PC-3 (cell line): ENCODE data around the gene STK4. TPM values are rescaled to one million over a fixed set of nuclear protein-coding genes. Genes with fewer than 3 reads are reported as not detected.

ENCODE experiments used
- ATAC-seq: fragments of 200-7000 bp; cut with Tn5 transposase; 2 replicates; pipeline ENCODE4 v1.9.1; 2020; ENCODE audit warnings: mild to moderate bottlenecking, moderate library complexity
- BruUV-seq: library from RNA; stranded (reverse); fragments of 400-500 nt; replicated peaks from 2 replicates; lab custom pipeline; 2021; lab: Mats Ljungman, UMichigan
- CTCF ChIA-PET: fragments of 300-600 bp; sonication (Branson Sonifier 250); formaldehyde crosslinking; loops from one replicate; lab custom pipeline; 2022; ENCODE audit warnings: antibody characterized with exemption; lab: Charles Lee
- POLR2A ChIA-PET: fragments of 300-600 bp; sonication (Branson Sonifier 250); formaldehyde crosslinking; loops from one replicate; lab custom pipeline; 2022; ENCODE audit warnings: antibody characterized with exemption; ENCODE audit not compliant: unreplicated experiment; lab: Charles Lee
- DNase-seq: peaks from one replicate; pipeline ENCODE4 v3.0.0-alpha.2; 2015
- H2AFZ ChIP-seq: fragments of 300-600 bp; sonication (generic); 2 replicates; pipeline ENCODE4 v1.6.0; 2016; ENCODE audit warnings: antibody characterized with exemption, low read length
- H3F3A ChIP-seq: fragments of 300-600 bp; sonication (generic); one replicate; pipeline ENCODE4 v1.6.0; 2017; ENCODE audit warnings: antibody characterized with exemption, low read length, control low read depth, mild to moderate bottlenecking; ENCODE audit not compliant: unreplicated experiment
- H3K27ac ChIP-seq: fragments of 300-600 bp; sonication (generic); 2 replicates; pipeline ENCODE4 v1.5.1; 2016; ENCODE audit warnings: mild to moderate bottlenecking, low read length
- H3K27me3 ChIP-seq: fragments of 300-600 bp; sonication (generic); 2 replicates; pipeline ENCODE4 v1.6.1; 2016; ENCODE audit warnings: low read length, mixed read lengths
- H3K36me3 ChIP-seq: fragments of 300-600 bp; sonication (generic); 2 replicates; pipeline ENCODE4 v1.6.1; 2016; ENCODE audit warnings: low read depth, mixed run types, low read length, mixed read lengths
- H3K4me1 ChIP-seq: fragments of 300-600 bp; sonication (generic); 2 replicates; pipeline ENCODE4 v1.5.1; 2016; ENCODE audit warnings: low read length; ENCODE audit not compliant: insufficient read depth
- H3K4me2 ChIP-seq: fragments of 300-600 bp; sonication (generic); 2 replicates; pipeline ENCODE4 v1.6.0; 2016; ENCODE audit warnings: low read length
- H3K4me3 ChIP-seq: fragments of 300-600 bp; sonication (generic); 2 replicates; pipeline ENCODE4 v1.5.1; 2016; ENCODE audit warnings: mild to moderate bottlenecking, low read length, mixed read lengths
- H3K79me2 ChIP-seq: fragments of 300-600 bp; sonication (generic); 2 replicates; pipeline ENCODE4 v1.6.1; 2017; ENCODE audit warnings: low read length, mixed read lengths
- H3K9ac ChIP-seq: fragments of 300-600 bp; sonication (generic); 2 replicates; pipeline ENCODE4 v1.6.0; 2016; ENCODE audit warnings: mild to moderate bottlenecking, low read length
- H3K9me2 ChIP-seq: fragments of 300-600 bp; sonication (generic); replicated peaks from 2 replicates; pipeline ENCODE4 v1.6.1; 2016; ENCODE audit warnings: mixed run types, low read length, mixed read lengths
- H3K9me3 ChIP-seq: fragments of 300-600 bp; sonication (generic); 2 replicates; pipeline ENCODE4 v1.6.1; 2016; ENCODE audit warnings: low read length, mixed read lengths
- H4K20me1 ChIP-seq: fragments of 300-600 bp; sonication (generic); 2 replicates; pipeline ENCODE4 v1.6.1; 2016; ENCODE audit warnings: low read length, mixed read lengths
- CTCF ChIP-seq: fragments of 300-600 bp; sonication (generic); conservative IDR thresholded peaks from 2 replicates; pipeline ENCODE4 v1.5.1; 2017; ENCODE audit warnings: antibody characterized with exemption, low read depth, mild to moderate bottlenecking, low read length
- EZH2 ChIP-seq: fragments of 300-600 bp; sonication (generic); IDR thresholded peaks from one replicate; pipeline ENCODE4 v1.6.1; 2017; ENCODE audit warnings: antibody characterized with exemption, mild to moderate bottlenecking, low read length; ENCODE audit not compliant: unreplicated experiment
- EZH2phosphoT487 ChIP-seq: fragments of 300-600 bp; sonication (generic); IDR thresholded peaks from 2 replicates; pipeline ENCODE4 v1.6.1; 2018; ENCODE audit warnings: mild to moderate bottlenecking, antibody characterized with exemption, low read length, borderline replicate concordance
- intact Hi-C: fragments of 100-400 bp; cut with micrococcal nuclease; formaldehyde crosslinking; loops from 2 replicates; pipeline ENCODE4 v1.9.0; 2023
- total RNA-seq: library from RNA; depleted of rRNA; stranded (reverse); fragments of >200 nt; gene quantifications from 2 replicates; pipeline ENCODE4 v1.2.3, GENCODE V29; 2014

Gene STK4
- total RNA-seq, 1 experiment from 2014 or later: 18.6 TPM

GRCh38 chr20:45032781-45033180 is 66.5 kb downstream of the STK4 start:
- no peak for DNase-seq
- H3F3A ChIP-seq: no peaks in the 10 kb centered on the region
- ATAC-seq: no peak
- TF ChIP-seq EZH2phosphoT487 (no peak), EZH2 (no peak), CTCF (no peak)
- no peaks in the 10 kb centered on the region for H3K9me3 ChIP-seq
- no peak overlapping the region for H3K27ac ChIP-seq
- no peaks in the 10 kb centered on the region; the same call in 1 of the 2 replicates for H3K36me3 ChIP-seq
- no peaks in the 10 kb centered on the region for H4K20me1 ChIP-seq
- no peaks in the 10 kb centered on the region for H3K27me3 ChIP-seq
- no peak overlapping the region for H3K4me2 ChIP-seq
- H3K9ac ChIP-seq: no peak overlapping the region
- H3K4me1 ChIP-seq: peaks cover 23% of the 10 kb centered on the region
- intact Hi-C loops: no loop called here
- no peaks in the 10 kb centered on the region for H3K9me2 ChIP-seq
- ChIA-PET POLR2A (no interaction called here), CTCF (no interaction called here)
- no peak overlapping the region for H3K4me3 ChIP-seq
- no peaks in the 10 kb centered on the region for H3K79me2 ChIP-seq
- no peak overlapping the region for H2AFZ ChIP-seq
- BruUV-seq: no TSS peak

- Histone ChIP-seq H3K9me2 (no peaks in the 10 kb centered on the region), H3K79me2 (no peaks in the 10 kb centered on the region), H3F3A (no peaks in the 10 kb centered on the region), H3K4me2 (no peak overlapping the region), H3K9ac (no peak overlapping the region), H4K20me1 (no peaks in the 10 kb centered on the region), H3K27me3 (no peaks in the 10 kb centered on the region), H3K4me3 (no peak overlapping the region), H3K27ac (no peak overlapping the region), H3K36me3 (no peaks in the 10 kb centered on the region), H3K9me3 (no peaks in the 10 kb centered on the region), H2AFZ (no peak overlapping the region), H3K4me1 (peaks cover 23% of the 10 kb centered on the region)
- intact Hi-C loops: no loop called here
- DNase-seq (no peak), ATAC-seq (no peak)
- POLR2A ChIA-PET: interaction anchor here (0.6 kb wide), 1 partner anchor 71 kb away, joined by 3 read pairs; no protein-coding TSS in a partner anchor
- CTCF ChIA-PET: no interaction called here
- no TSS peak for BruUV-seq
- TF ChIP-seq CTCF (no peak), EZH2 (no peak), EZH2phosphoT487 (no peak)
Measured at GRCh38 chr20:45034436-45034835, 68.1 kb downstream of the STK4 start.

GRCh38 chr20:45036044-45036755 is 69.9 kb downstream of the STK4 start:
- H2AFZ ChIP-seq: 0 out of 2 replicates have a peak overlapping the region, but pooled peaks have one; percentile 6
- peak overlapping the region; percentile 45 for H3K27ac ChIP-seq
- H4K20me1 ChIP-seq: no peaks in the 10 kb centered on the region
- no peaks in the 10 kb centered on the region for H3K9me3 ChIP-seq
- peak; percentile 76 for DNase-seq
- 0 out of 2 replicates have a peak overlapping the region, but pooled peaks have one; percentile 6 for H3K9ac ChIP-seq
- intact Hi-C loops: no loop called here
- peak; percentile 83 for ATAC-seq
- H3F3A ChIP-seq: no peaks in the 10 kb centered on the region
- CTCF ChIA-PET: interaction anchor here (0.6 kb wide), 1 partner anchor 256 kb away, joined by 3 read pairs; no protein-coding TSS in a partner anchor
- POLR2A ChIA-PET: no interaction called here
- BruUV-seq: no TSS peak
- peak overlapping the region; percentile 24; the same call in 1 of the 2 replicates for H3K4me2 ChIP-seq
- TF ChIP-seq CTCF: no peak
- no peak for TF ChIP-seq EZH2
- no peak for TF ChIP-seq EZH2phosphoT487
- H3K36me3 ChIP-seq: no peaks in the 10 kb centered on the region
- H3K4me1 ChIP-seq: peaks cover 29% of the 10 kb centered on the region
- no peaks in the 10 kb centered on the region for H3K79me2 ChIP-seq
- H3K4me3 ChIP-seq: no peak overlapping the region
- no peaks in the 10 kb centered on the region for H3K27me3 ChIP-seq
- H3K9me2 ChIP-seq: no peaks in the 10 kb centered on the region
